Skeletal muscle satellite cell (primary cell): ENCODE results near the gene ARHGAP4.
A peak's percentile ranks its signal among the peaks of the same experiment; 100 is the strongest.

ENCODE experiments used
- H3K27me3 ChIP-seq: 2 replicates; pipeline ENCODE4 v1.7.0; 2013; ENCODE audit warnings: low read length; ENCODE audit not compliant: control insufficient read depth, insufficient read depth
- H3K36me3 ChIP-seq: 2 replicates; pipeline ENCODE4 v1.7.0; 2013; ENCODE audit warnings: mild to moderate bottlenecking, control low read depth, low read length; ENCODE audit not compliant: insufficient read depth
- H3K4me1 ChIP-seq: 2 replicates; pipeline ENCODE4 v1.7.0; 2013; ENCODE audit warnings: low read length; ENCODE audit not compliant: control insufficient read depth, insufficient read depth
- H3K4me2 ChIP-seq: 2 replicates; pipeline ENCODE4 v1.7.0; 2013; ENCODE audit warnings: mild to moderate bottlenecking, low read length
- H3K4me3 ChIP-seq: 2 replicates; pipeline ENCODE4 v1.7.0; 2013; ENCODE audit warnings: low read length
- H3K9ac ChIP-seq: 2 replicates; pipeline ENCODE4 v1.7.0; 2013; ENCODE audit warnings: mild to moderate bottlenecking, low read depth, low read length, moderate library complexity
- H3K9me3 ChIP-seq: replicated peaks from 2 replicates; pipeline ENCODE4 v1.7.0; 2013; ENCODE audit warnings: mild to moderate bottlenecking, control low read depth, low read length

The ARHGAP4 gene

GRCh38 chrX:153921511-153922446 is 4.3 kb downstream of the ARHGAP4 start:
- Histone ChIP-seq H3K9ac (peak overlapping the region; percentile 18), H3K27me3 (peaks cover 7% of the 10 kb centered on the region), H3K4me3 (peak overlapping the region; percentile 39), H3K36me3 (no peaks in the 10 kb centered on the region), H3K4me1 (peaks cover 29% of the 10 kb centered on the region), H3K4me2 (peak overlapping the region; percentile 65), H3K9me3 (no peaks in the 10 kb centered on the region)

GRCh38 chrX:153921070-153921469 is 5.0 kb downstream of the ARHGAP4 start:
- Histone ChIP-seq H3K9me3 (no peaks in the 10 kb centered on the region), H3K4me1 (peaks cover 22% of the 10 kb centered on the region), H3K9ac (peak overlapping the region; percentile 18), H3K4me2 (peak overlapping the region; percentile 65), H3K27me3 (peaks cover 7% of the 10 kb centered on the region), H3K36me3 (no peaks in the 10 kb centered on the region), H3K4me3 (no peak overlapping the region)

GRCh38 chrX:153920546-153920945 is 5.5 kb downstream of the ARHGAP4 start:
- Histone ChIP-seq H3K4me2 (no peak overlapping the region), H3K27me3 (peaks cover 7% of the 10 kb centered on the region), H3K9me3 (no peaks in the 10 kb centered on the region), H3K4me1 (peaks cover 22% of the 10 kb centered on the region), H3K36me3 (no peaks in the 10 kb centered on the region), H3K4me3 (no peak overlapping the region), H3K9ac (no peak overlapping the region)

GRCh38 chrX:153919281-153919680 is 6.8 kb downstream of the ARHGAP4 start:
- Histone ChIP-seq H3K4me3 (no peak overlapping the region), H3K9ac (no peak overlapping the region), H3K36me3 (no peaks in the 10 kb centered on the region), H3K27me3 (peaks cover 7% of the 10 kb centered on the region), H3K4me1 (peaks cover 19% of the 10 kb centered on the region), H3K9me3 (no peaks in the 10 kb centered on the region), H3K4me2 (no peak overlapping the region)

GRCh38 chrX:153917869-153918268 is 8.2 kb downstream of the ARHGAP4 start:
- Histone ChIP-seq H3K36me3 (no peaks in the 10 kb centered on the region), H3K27me3 (peaks cover 7% of the 10 kb centered on the region)

GRCh38 chrX:153913701-153914100 is 12.4 kb downstream of the ARHGAP4 start:
- no peak overlapping the region for H3K4me2 ChIP-seq
- H3K27me3 ChIP-seq = peaks cover 4% of the 10 kb centered on the region
- H3K4me1 ChIP-seq = no peaks in the 10 kb centered on the region

More at GRCh38 chrX:153917869-153918268, 8.2 kb downstream of the ARHGAP4 start:
- H3K9me3 ChIP-seq = no peaks in the 10 kb centered on the region
- no peak overlapping the region for H3K4me2 ChIP-seq
- H3K9ac ChIP-seq = no peak overlapping the region
- peaks cover 14% of the 10 kb centered on the region for H3K4me1 ChIP-seq
- no peak overlapping the region for H3K4me3 ChIP-seq

GRCh38 chrX:153913211-153913610 is 12.9 kb downstream of the ARHGAP4 start:
- Histone ChIP-seq H3K36me3 (no peaks in the 10 kb centered on the region), H3K9ac (no peak overlapping the region), H3K27me3 (peaks cover 6% of the 10 kb centered on the region), H3K4me3 (no peak overlapping the region), H3K4me1 (no peaks in the 10 kb centered on the region), H3K9me3 (no peaks in the 10 kb centered on the region), H3K4me2 (no peak overlapping the region)

More at GRCh38 chrX:153913701-153914100, 12.4 kb downstream of the ARHGAP4 start:
- Histone ChIP-seq H3K4me3 (no peak overlapping the region), H3K9ac (no peak overlapping the region), H3K9me3 (no peaks in the 10 kb centered on the region), H3K36me3 (no peaks in the 10 kb centered on the region)

GRCh38 chrX:153911798-153912197 is 14.3 kb downstream of the ARHGAP4 start:
- no peak overlapping the region for H3K9ac ChIP-seq
- no peaks in the 10 kb centered on the region for H3K36me3 ChIP-seq
- H3K4me2 ChIP-seq = no peak overlapping the region

GRCh38 chrX:153910446-153910845 is 15.6 kb downstream of the ARHGAP4 start:
- H3K27me3 ChIP-seq = peaks cover 9% of the 10 kb centered on the region

More at GRCh38 chrX:153911798-153912197, 14.3 kb downstream of the ARHGAP4 start:
- H3K4me1 ChIP-seq = no peaks in the 10 kb centered on the region
- no peaks in the 10 kb centered on the region for H3K9me3 ChIP-seq
- peaks cover 3% of the 10 kb centered on the region for H3K27me3 ChIP-seq
- H3K4me3 ChIP-seq = no peak overlapping the region

GRCh38 chrX:153909980-153910360 is 16.1 kb downstream of the ARHGAP4 start:
- Histone ChIP-seq H3K9ac (no peak overlapping the region), H3K4me1 (no peaks in the 10 kb centered on the region), H3K36me3 (no peaks in the 10 kb centered on the region), H3K4me3 (no peak overlapping the region), H3K9me3 (no peaks in the 10 kb centered on the region), H3K4me2 (no peak overlapping the region), H3K27me3 (peaks cover 9% of the 10 kb centered on the region)

More at GRCh38 chrX:153910446-153910845, 15.6 kb downstream of the ARHGAP4 start:
- Histone ChIP-seq H3K9me3 (no peaks in the 10 kb centered on the region), H3K36me3 (no peaks in the 10 kb centered on the region), H3K4me2 (no peak overlapping the region), H3K4me3 (no peak overlapping the region), H3K4me1 (no peaks in the 10 kb centered on the region), H3K9ac (no peak overlapping the region)

GRCh38 chrX:153909024-153909979 is 16.8 kb downstream of the ARHGAP4 start:
- peaks cover 9% of the 10 kb centered on the region for H3K27me3 ChIP-seq
- H3K4me1 ChIP-seq = no peaks in the 10 kb centered on the region
- H3K9ac ChIP-seq = no peak overlapping the region
- no peaks in the 10 kb centered on the region for H3K9me3 ChIP-seq
- no peaks in the 10 kb centered on the region for H3K36me3 ChIP-seq
- no peak overlapping the region for H3K4me3 ChIP-seq
- no peak overlapping the region for H3K4me2 ChIP-seq
